SKM-1 (cell line): ENCODE results near the gene SMIM22.

Experiments used
- DNase-seq: peaks from one replicate; lab custom pipeline; 2025; ENCODE audit not compliant: unreplicated experiment; lab: John Stamatoyannopoulos, UW

Gene SMIM22, protein sequence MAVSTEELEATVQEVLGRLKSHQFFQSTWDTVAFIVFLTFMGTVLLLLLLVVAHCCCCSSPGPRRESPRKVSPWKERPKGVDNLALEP

DNA sequence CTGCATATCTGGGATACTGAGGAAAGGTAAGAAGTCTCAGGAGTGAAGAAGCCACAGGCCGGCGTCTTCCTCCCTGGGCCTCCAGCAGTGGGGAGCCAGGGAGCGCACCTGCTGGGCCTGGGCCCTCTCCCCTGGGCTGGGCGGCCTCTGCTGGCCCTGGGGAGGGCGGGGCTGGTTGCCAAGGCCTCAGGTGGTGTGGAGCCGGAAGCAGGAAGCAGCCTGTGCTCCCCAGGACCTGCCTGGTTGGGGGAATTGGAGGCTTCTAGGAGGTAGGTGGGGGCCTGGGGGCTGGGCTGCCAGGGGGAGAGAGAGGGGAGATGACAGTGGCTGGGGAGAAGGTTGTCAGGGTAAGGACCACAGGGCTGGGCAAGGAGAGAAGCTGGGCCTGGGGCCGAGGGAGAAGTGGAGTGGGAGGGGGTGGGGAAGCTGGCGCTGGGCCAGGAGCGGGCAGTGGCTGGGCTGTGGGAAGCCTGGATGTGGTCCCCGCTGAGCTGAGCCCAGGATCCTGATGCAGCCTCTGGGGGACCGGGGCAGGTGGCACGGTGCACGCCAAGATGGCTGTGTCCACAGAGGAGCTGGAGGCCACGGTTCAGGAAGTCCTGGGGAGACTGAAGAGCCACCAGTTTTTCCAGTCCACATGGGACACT lies at the start of gene SMIM22:
Gene SMIM22 (plus strand): TSS at position 189 of the 647 bp plus-strand sequence. CDS start 366 bp downstream, at position 555.
- DNase-seq, result no peak

DNA sequence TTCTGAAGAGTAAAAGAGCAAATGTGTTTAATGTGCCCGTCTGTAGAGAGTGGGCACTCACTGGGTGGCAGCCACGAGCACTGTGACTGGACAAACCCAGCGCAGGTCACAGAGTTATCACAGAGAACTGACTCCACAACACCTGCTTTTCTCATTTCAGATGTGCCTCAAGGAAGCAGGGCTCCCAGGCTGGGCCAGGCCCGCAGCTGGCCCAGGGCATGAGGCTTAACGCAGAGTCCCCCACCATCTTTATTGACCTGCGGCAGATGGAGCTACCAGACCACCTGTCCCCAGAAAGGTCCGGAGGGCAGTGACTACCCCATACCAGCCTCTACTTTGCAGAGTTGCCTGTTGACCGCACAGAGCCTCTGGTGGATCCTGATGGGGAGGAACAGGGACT lies 49.0 kb upstream of the SMIM22 start:
- DNase-seq, result no peak

DNA sequence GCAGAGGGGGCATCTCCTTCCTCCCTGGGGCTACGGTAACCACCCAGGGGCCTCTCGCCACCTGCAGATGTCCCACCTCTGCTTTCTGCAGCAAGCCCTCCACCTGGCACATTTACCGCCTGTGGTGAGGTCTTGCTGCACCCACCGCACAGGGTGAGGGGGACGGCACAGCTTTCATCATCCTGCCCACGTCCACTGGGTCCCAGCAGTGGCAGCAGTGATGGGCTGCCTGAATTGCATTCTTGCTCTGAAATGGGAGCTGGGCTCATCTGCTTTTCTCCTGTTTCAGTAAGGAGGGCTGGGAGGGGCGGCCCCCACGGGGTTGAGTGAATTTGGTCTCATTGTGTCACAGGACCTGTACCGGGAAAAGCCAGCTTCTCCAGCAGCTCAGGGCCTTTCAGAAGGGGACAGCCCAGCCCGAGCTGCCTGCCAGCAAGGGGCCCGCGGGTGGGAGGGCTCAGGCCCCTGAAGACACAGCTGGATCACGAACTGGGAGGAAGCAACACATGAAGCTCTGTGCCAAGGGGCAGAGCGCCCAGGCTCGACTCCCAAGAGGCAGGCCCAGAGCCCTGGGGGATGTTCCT lies 48.1 kb upstream of the SMIM22 start:
- no peak for DNase-seq

DNA sequence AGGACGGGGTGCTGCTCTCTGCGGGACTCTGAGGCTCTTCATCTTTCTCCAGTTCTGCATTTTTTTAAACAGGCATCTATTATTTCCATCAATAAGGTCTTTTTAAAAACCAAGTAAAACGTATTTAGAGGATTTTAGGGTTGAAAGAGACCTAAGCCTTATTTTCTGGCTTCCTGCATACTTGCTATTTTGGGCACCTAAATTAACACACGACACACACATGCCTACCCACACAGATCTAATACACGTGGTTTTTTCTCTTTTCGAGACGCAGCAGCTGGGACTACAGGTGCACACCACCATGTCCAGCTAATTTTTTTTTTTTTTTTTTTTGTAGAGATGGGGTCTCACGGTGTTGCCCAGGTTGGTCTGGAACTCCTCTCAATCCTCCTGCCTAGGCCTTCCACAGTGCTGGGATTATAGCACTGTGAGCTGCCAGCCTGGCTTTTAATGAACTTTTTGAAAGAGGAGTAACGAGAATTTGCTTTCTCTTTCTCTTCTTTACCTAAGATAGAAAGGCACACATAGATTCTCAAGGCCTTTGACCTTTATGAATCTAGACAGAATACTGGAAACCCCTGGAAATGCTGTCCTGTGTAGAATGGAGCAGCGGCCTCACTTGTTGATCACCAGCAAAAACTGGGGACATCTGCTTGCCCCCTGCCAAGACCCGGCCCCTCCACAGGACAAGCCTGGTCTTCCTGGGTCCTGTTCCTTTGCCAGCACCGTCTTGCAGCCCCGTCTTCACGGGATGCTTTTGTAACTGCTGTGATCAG lies 47.1 kb upstream of the SMIM22 start:
- DNase-seq, result no peak

DNA sequence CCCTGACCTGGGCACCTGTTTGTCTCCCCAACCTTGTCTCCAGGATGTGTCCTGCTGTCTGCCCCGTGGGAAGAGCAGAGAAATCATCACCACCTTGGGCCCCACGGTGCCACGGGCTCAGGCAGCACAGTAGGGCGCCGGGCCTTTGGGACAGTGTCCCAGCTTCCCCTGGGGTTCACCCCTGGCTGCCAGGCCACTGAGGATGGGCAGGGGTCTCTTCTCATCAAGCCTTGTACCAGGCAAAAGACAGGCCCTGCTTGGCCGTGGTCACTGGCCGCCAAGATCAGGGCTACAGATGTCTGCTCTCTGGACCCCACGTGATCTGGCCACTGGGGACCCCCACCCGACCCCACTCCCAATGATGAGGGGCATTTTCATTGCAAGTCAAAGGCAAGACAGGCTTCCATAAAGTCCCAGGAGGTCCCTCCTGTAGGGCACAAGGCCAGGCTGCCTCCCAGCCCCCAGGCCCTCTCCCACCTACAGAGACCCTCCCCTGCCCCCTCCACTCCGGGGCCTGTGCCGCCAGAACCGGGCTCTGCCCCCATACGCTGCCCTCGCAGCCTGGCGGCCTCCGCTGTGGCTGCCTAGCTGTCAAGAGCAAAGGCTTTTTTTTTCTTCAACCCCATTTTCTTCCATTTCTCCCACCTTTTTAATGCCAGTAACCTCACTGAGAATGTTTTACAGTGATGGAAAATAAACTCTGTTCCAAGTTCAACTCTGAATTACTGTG lies 46.3 kb upstream of the SMIM22 start:
- no peak for DNase-seq

DNA sequence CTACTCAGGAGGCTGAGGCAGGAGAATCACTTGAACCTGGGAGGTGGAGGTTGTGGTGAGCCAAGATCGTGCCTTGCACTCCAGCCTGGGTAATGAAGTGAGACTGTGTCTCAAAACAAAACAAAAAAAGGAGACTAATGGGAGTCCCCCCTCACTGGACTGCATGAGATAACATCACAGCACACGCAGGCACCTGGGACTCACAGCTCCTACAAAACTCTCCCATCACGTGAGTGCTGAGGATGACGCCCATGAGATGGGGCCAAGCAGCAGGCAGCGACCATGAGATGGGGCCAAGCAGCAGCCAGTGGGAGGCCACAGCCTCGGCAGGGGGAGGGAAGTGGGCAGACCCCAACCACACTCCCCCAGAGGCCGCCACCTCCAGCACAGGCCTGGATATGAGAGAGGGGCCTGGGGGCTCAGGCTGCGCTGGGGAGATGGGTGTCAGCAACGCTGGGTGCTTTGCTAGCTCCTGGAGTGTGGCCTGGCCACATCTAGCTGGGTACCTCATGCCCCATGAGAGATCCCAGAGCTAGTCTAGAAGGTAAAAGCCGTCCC lies 45.4 kb upstream of the SMIM22 start:
- DNase-seq, result no peak

DNA sequence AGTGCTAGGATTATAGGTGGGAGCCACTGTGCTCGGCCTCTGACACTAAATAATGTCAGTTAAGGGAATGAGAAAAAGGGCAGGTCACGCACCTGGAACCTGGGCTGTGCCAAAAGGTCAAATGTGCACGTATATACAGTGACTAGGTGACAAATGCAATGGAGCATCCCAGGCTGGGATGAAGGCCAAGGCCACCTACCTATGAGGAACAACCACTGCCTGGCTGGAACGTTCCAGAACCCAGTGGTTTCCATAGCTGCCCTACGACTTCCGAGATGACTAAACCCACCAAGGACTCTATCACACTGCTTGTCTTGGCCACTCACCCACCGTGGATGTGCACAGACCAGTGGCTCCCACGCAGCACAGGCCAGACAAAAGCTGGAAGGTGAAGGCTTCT lies 44.3 kb upstream of the SMIM22 start:
- no peak for DNase-seq

DNA sequence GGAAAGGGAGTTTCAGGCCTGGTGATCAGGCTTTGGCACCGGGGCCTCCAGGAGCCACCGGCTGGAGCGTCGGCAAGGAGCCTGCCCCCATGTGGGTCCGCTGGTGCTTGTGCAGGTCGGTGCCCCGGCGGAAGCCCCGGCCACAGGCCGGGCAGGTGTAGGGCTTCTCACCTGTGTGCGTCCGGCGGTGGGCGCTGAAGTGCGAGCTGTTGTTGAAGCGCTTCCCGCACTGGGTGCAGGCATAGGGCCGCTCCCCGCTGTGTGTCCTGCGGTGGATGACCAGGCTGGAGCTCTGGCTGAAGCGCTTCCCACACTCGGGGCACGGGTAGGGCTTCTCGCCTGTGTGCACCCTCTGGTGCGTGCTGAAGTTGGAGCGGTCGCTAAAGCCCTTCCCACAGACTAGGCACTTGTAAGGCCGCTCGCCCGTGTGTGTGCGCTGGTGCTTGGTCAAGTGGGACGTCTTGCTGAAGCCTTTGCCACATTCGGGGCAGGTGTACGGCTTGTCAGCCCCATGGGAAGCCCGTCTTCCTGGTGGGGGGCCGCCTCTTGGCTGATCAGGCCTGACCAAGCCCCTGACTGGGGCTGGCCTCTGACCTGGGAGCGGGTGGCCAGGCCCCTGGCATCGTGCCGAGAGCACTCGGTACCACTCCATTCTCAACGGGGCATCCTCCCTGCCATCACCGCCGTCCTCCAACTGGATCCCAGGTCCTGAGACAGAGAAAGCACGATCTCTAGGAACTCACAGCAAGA lies 42.6 kb upstream of the SMIM22 start:
- DNase-seq, result no peak

DNA sequence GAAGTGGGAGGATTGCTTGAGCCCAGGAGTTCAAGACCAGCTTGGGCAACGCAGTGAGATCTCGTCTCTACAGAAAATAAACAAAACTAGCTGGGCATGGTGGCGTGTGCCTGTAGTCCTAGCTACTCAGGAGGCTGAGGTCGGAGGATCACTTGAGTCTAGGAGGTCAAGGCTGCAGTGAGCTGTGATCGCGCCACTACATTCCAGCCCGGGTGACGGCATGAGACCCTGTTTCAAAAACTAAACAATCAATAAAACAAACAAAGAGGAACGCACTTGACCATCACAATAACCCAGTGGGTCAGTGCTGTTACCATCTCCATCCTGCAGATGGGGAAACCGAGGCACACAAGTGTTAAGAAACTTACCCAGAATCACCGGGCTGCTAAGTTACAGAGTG lies 41.9 kb upstream of the SMIM22 start:
- DNase-seq, result no peak

DNA sequence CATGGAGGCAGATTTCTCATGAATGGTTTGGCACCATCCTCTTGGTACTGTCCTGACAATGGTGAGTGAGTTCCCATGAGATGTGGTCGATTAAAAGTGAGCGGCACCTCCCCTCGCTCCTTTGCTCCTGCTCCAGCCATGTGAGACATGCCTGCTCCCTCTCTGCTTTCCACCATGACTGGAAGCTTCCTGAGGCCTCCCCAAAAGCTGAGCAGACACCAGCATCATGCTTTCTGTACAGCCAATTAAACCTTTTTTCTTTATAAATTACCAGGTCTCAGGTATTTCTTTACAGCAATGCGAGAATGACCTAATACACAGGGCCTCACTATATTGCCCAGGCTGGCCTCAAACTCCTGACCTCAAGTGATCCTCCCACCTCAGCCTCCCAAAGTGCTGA lies 40.3 kb upstream of the SMIM22 start:
- DNase-seq, result no peak

DNA sequence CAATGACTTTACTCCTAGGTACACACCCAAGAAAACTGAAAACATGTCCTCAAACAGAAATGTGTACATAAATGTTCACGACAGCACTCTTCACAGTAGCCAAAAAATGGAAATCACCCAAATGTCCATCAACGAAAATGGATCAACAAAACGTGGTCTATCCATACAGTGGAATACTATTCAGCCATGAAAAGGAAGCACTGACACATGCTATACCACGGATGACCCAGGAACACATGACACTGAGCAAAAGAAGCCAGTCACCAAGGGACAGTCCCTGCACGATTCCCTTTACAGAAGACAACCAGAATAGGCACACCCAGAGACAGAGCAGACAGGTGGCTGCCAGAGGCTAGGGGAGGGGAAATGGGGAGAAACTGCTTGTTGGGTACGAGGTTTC lies 39.5 kb upstream of the SMIM22 start:
- DNase-seq, result no peak

DNA sequence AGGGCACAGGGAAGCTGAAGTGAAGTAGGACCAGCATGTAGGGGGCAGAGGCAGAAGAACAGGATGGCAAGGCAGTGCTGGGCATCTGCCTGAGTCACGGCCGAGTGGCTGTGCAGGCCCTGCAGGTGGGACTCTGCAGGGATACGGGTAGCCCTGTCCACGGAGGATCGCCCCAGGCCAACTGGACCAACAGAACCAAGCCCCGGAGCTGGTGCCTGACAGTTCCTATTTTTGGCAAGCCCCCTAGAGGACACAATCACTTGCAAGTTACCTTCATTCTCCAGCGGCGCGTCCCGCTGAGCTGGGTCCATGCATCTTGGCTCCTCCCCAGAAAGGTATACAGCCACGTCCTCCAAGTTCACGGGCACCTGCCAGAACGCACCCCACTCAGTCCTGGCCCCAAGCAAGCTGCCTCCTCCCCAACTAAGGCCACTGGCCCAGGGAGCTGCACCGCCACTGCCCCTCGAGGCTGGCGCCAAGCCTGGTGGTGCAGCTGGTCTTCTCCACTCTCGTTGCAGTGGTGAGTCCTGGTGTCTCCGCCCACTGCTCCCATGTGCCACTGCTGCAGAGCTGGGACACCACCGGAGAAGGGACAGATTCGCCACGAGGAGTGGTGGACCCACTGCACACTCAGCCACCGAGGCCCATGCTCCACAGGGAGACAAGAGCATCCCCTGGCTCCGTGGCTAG lies 34.8 kb upstream of the SMIM22 start:
- DNase-seq, result no peak

DNA sequence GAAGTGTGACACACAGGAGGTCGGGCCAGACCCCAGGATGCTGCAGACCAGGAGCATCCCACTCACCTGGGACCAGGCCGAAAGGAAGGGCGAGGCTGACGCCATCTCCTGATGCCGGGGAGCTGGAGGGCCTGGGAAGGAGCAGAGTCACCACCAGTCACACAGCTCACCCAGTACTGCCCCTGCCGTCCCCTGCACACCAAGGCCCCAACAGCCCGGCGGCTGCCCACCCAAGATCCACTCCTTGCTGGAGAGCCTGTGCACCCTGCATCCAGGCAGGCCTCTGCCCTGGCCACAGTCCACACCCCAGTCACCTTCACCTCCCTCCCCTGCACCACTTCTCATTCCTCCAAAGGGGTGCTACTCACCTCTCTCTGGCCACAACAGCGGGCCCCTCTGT lies 33.0 kb upstream of the SMIM22 start:
- DNase-seq, result no peak

DNA sequence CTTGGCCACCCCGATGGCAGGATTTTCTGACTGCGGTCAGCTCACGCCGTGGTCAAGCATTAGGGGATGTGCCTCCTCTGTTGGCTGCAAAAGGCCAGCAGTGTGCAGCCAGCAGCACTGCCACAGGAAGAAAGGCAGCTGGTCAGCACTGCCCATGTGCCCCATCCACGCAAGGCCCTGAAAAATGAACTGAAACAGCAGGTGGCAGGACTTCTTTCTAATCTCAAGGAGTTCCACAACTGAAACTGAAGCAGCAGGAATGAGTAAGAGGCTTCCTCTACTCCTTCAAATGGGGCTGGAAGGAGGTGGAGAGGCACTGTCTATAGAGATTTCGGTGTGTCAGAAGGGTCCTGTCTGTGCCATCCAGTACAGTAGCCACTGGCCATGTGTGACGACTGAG lies 31.4 kb upstream of the SMIM22 start:
- DNase-seq, result no peak

DNA sequence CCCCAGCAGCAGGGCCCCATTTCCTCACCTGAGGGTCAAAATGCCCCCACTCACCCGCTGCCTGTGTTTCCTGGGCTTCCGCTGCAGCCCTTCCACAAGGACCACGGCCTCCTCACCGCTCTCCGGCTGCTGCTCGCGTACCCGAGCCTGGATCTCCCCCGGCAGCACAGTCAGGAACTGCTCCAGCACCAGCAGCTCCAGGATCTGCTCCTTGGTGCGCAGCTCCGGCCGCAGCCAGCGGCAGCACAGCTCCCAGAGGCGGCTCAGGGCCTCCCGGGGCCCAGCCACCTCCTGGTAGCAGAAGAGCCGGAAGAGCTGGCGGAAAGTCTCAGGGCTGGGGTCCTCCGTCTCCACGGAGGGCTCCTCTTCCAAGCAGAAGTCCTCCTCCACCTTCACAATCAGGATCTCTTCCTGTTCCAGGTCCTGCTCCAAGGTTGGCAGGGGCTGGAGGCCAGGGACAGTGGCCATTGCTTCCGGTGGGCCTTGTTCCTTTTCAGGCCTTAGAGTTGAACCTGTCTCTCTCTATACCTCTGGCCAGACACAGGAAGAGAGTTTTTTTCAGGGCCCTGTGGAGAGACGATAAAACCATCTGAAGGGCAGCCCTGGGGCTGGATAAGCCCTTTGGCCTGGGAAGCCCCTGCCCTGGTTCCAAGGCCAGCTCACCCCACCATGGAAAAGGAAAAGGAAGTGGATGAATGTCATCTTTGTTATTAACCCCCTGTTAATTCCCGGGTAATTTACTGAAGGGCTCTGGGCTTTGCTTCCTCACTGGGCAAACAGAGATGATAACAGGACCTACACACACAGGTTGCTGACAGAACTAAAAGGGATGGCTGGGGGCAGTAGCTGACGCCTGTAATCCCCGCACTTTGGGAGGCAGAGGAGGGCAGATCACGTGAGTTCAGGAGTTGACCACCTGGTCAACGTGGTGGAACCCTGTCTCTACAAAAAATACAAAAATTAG lies 29.4 kb upstream of the SMIM22 start:
- no peak for DNase-seq

DNA sequence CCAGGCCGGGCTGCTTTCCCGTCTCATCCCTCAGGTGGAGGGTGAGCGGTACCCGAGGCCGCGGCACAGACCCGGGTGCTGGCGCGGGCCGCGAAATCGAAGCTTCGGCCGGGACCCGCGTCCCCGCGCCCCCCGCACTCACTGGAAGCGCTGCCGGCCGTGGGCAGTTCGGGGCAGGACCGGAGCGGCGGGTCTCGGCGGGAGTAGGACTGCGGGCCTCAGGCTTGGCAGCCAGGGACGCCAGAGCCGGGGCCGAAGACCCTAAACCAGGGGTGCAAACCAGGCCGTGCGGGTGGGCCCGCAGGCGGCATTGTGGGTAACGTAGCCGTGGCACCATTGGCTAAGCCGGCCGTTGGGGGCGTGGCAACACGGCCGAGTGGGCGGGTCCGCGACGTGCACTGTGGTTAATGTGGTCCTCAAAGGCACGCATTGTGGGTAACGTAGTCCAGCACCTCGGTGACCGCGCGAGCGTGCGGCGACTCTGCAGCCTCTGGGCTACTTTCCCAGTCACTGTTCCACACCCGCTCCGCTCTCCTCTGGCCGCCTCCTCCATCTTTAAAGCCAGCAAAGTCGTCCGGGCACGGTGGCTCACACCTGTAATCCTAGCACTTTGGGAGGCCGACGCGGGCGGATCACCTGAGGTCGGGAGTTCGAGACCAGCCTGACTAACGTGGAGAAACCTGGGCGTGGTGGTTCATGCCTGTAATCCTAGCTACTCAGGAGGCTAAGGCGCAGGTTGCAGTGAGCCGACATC lies 28.1 kb upstream of the SMIM22 start, which contains the start of gene ZNF500:
Gene ZNF500 (minus strand): TSS at position 288 of the 754 bp plus-strand sequence. CDS start 1,184 bp downstream, outside the sequence.
- DNase-seq, result peak; percentile 86

DNA sequence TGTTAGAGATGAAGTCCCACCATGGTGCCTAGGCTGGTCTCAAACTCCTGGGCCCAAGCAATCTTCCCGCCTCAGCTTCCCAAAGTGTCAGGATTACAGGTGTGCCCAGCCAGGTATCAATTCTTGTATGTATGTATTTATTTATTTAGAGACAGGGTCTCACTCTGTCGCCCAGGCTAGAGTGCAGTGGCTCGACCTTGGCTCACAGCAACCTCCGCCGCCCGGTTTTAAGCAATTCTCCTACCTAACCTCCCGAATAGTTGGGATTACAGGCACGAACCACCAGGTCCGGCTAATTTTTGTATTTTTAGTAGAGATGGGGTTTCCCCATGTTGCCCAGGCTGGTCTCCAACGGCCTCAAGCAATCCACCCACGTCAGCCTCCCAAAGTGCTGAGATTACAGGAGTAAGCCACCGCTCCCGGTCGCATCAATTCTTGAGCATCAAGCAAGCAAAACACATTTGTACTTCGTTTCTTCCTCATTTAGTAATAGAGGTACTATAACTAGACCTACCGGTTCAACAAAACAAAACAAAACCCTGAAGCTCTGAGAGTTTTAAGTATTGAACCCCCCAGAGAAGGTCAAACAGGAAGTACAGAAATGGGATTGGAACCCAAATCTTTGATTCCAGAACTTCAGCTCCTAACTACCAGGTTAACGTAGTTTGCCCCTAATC lies 27.2 kb upstream of the SMIM22 start:
- no peak for DNase-seq
